Measurements from ENCODE around the gene APBA2. TPM values are rescaled to one million over a fixed set of nuclear protein-coding genes. Genes with fewer than 3 reads are reported as not detected.

The APBA2 gene
- total RNA-seq, 1 experiment from 2014 or later = 12.9 TPM

DNA sequence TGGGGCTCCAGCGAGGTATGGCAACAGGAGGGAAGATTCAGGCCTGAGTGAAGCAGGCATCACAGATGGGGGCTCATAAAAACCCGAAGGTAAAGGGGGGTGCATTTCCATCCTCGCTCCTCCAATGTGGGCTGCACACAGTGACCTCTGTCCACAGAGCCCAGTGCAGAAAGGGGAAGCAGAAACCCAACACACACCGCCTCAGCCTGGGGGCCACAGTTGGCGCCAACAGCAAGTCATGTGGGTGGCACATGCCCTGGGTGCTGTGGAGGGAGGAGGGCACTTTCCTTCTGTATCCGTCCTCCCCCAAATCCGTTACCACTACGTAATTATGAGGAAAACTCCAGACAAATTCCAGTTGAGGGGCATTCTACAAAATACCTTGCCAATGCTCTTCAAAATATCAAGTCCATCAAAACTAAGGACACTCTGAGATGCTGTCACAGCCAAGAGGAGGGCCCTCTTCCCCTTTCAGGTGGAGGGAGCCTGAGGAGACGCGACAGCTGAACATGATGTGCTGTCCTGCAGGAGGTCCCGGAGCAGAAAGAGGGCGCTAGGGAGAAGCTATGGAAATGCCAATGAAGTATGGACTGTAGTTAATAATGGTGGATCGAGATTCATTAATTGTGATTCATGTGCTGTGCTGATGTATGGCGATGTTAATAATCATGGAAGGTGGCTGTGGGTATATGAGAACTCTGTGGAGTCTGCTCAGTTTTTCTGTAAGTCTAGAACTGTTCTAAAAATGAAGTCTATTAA is 16.4 kb downstream of the APBA2 start:
- Histone ChIP-seq H3K36me3 (ENCODE audit: insufficient read depth, low read length, poor library complexity, severe bottlenecking) (no peaks in the 10 kb centered on the region), H3K9me3 (ENCODE audit: low read depth, low read length, poor library complexity, severe bottlenecking) (no peaks in the 10 kb centered on the region), H3K4me1 (ENCODE audit: insufficient read depth, low read length, poor library complexity, severe bottlenecking) (no peaks in the 10 kb centered on the region), H3K4me3 (ENCODE audit: low read depth, low read length, poor library complexity, severe bottlenecking) (no peak overlapping the region), H3K27ac (ENCODE audit: low read depth, low read length, poor library complexity, severe bottlenecking) (no peak overlapping the region), H3K27me3 (replicated peaks; ENCODE audit: insufficient read depth, low read depth, low read length, poor library complexity) (no peaks in the 10 kb centered on the region)
- TF ChIP-seq, protein P1, sequence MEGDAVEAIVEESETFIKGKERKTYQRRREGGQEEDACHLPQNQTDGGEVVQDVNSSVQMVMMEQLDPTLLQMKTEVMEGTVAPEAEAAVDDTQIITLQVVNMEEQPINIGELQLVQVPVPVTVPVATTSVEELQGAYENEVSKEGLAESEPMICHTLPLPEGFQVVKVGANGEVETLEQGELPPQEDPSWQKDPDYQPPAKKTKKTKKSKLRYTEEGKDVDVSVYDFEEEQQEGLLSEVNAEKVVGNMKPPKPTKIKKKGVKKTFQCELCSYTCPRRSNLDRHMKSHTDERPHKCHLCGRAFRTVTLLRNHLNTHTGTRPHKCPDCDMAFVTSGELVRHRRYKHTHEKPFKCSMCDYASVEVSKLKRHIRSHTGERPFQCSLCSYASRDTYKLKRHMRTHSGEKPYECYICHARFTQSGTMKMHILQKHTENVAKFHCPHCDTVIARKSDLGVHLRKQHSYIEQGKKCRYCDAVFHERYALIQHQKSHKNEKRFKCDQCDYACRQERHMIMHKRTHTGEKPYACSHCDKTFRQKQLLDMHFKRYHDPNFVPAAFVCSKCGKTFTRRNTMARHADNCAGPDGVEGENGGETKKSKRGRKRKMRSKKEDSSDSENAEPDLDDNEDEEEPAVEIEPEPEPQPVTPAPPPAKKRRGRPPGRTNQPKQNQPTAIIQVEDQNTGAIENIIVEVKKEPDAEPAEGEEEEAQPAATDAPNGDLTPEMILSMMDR (conservative IDR thresholded peaks at IDR 0.05; ENCODE audit: low read depth, low read length) = peak; percentile 45
- no peak for TF ChIP-seq EZH2 (IDR thresholded peaks at IDR 0.05; ENCODE audit: borderline replicate concordance, low read depth, low read length, poor library complexity, severe bottlenecking)
- ChIA-PET POLR2A (ENCODE audit: low non-redundant PET) (no interaction called here), CTCF (interaction anchor here (0.6 kb wide), 1 partner anchor 18 kb away, joined by 4 read pairs; no protein-coding TSS in a partner anchor)
- no TSS peak for BruUV-seq (replicated peaks)
- intact Hi-C loops (cut with micrococcal nuclease; ENCODE audit: unreplicated experiment) = no loop called here
- DNase-seq (ENCODE audit: low spot score) = no peak

DNA sequence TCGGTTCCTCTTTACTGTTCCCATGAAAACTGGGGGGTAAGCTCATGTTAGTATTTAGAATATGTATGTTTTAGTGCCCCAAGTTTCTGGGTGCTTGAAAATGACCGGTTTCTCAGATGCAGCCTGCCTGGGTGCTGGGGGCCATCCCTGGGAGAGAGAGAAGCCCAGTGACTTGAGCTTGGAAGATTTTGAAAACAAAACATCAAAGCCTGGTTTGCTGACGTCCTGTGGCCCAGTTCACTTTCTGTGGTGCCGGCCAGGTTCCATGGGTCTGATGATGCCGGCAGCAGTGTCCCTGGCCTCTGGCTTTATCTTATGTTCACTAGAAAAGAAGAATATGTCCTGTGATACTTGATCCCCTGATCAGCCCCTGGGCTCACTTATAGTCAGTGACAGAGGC is 17.1 kb downstream of the APBA2 start:
- H3K36me3 ChIP-seq (ENCODE audit: insufficient read depth, low read length, poor library complexity, severe bottlenecking) = no peaks in the 10 kb centered on the region
- ChIA-PET POLR2A (ENCODE audit: low non-redundant PET) (no interaction called here), CTCF (no interaction called here)
- DNase-seq (ENCODE audit: low spot score) = no peak
- intact Hi-C loops (cut with micrococcal nuclease; ENCODE audit: unreplicated experiment) = no loop called here
- BruUV-seq (replicated peaks) = no TSS peak
- no peaks in the 10 kb centered on the region for H3K27me3 ChIP-seq (replicated peaks; ENCODE audit: insufficient read depth, low read depth, low read length, poor library complexity)
- H3K27ac ChIP-seq (ENCODE audit: low read depth, low read length, poor library complexity, severe bottlenecking) = no peak overlapping the region
- H3K9me3 ChIP-seq (ENCODE audit: low read depth, low read length, poor library complexity, severe bottlenecking) = no peaks in the 10 kb centered on the region
- no peak for TF ChIP-seq EZH2 (IDR thresholded peaks at IDR 0.05; ENCODE audit: borderline replicate concordance, low read depth, low read length, poor library complexity, severe bottlenecking)
- TF ChIP-seq, protein P1 (conservative IDR thresholded peaks at IDR 0.05; ENCODE audit: low read depth, low read length) = no peak
- no peak overlapping the region for H3K4me3 ChIP-seq (ENCODE audit: low read depth, low read length, poor library complexity, severe bottlenecking)
- no peaks in the 10 kb centered on the region for H3K4me1 ChIP-seq (ENCODE audit: insufficient read depth, low read length, poor library complexity, severe bottlenecking)

DNA sequence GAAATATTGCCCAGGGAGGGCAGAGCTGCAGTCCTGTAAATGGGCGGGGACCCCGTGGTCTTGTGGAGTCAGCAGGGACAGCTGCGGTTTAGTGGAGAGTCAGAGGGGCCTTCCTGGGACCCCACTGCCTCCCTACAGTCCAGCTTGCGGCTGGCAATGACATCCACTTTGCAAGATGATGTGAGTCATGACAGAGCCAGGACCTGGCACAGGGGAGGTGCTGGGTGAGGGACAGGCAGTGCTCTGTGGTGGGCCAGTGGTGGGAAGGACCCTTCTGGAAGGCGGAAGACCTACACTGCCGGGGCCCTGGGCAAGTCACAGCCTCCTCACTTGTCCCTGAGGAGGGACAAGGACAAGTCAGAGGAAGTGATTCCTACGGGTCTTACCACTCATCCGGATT is 17.8 kb downstream of the APBA2 start:
- no TSS peak for BruUV-seq (replicated peaks)
- H3K4me3 ChIP-seq (ENCODE audit: low read depth, low read length, poor library complexity, severe bottlenecking) = no peak overlapping the region
- no peak overlapping the region for H3K27ac ChIP-seq (ENCODE audit: low read depth, low read length, poor library complexity, severe bottlenecking)
- H3K36me3 ChIP-seq (ENCODE audit: insufficient read depth, low read length, poor library complexity, severe bottlenecking) = no peaks in the 10 kb centered on the region
- DNase-seq (ENCODE audit: low spot score) = no peak
- POLR2A ChIA-PET (ENCODE audit: low non-redundant PET) = no interaction called here
- H3K4me1 ChIP-seq (ENCODE audit: insufficient read depth, low read length, poor library complexity, severe bottlenecking) = no peaks in the 10 kb centered on the region
- intact Hi-C loops (cut with micrococcal nuclease; ENCODE audit: unreplicated experiment) = no loop called here
- CTCF ChIA-PET = no interaction called here
- no peak for TF ChIP-seq EZH2 (IDR thresholded peaks at IDR 0.05; ENCODE audit: borderline replicate concordance, low read depth, low read length, poor library complexity, severe bottlenecking)
- TF ChIP-seq, protein P1 (conservative IDR thresholded peaks at IDR 0.05; ENCODE audit: low read depth, low read length) = no peak
- no peaks in the 10 kb centered on the region for H3K9me3 ChIP-seq (ENCODE audit: low read depth, low read length, poor library complexity, severe bottlenecking)
- H3K27me3 ChIP-seq (replicated peaks; ENCODE audit: insufficient read depth, low read depth, low read length, poor library complexity) = no peaks in the 10 kb centered on the region
